ENCODE data around the gene SF3A1. TPM values are rescaled to one million over a fixed set of nuclear protein-coding genes. Genes with fewer than 3 reads are reported as not detected.
A peak's percentile ranks its signal among the peaks of the same experiment; 100 is the strongest.

Gene SF3A1
- total and polyA plus RNA-seq, 2 of the 13 experiments (the other 11 are each of a cell fraction or from before 2014, with no cell fraction given) = 10.0 to 22.0 TPM

GRCh38 chr22:30356449-30357235 is at the start of gene SF3A1, which contains the start of gene CCDC157 (continued):
- TF ChIP-seq HOXA3 (CRISPR knock-in tag; IDR thresholded peaks at IDR 0.05) (peak; percentile 100), CC2D1A (CRISPR knock-in tag; IDR thresholded peaks at IDR 0.05) (no peak), ZNF749 (CRISPR knock-in tag; IDR thresholded peaks at IDR 0.05; ENCODE audit: borderline replicate concordance) (no peak), CBX5 (CRISPR knock-in tag; IDR thresholded peaks at IDR 0.05; ENCODE audit: borderline replicate concordance) (no peak), ZFP62 (CRISPR knock-in tag; IDR thresholded peaks at IDR 0.05) (no peak), CREM (IDR thresholded peaks at IDR 0.05) (peak; percentile 67), CREM (CRISPR knock-in tag; IDR thresholded peaks at IDR 0.05) (peak; percentile 74), E2F1 (CRISPR knock-in tag; IDR thresholded peaks at IDR 0.05) (peak; percentile 89), TRAFD1 (CRISPR knock-in tag; IDR thresholded peaks at IDR 0.05; ENCODE audit: borderline replicate concordance) (no peak), ATF5 (CRISPR knock-in tag; IDR thresholded peaks at IDR 0.05; ENCODE audit: low read depth) (no peak), POLR2G (IDR thresholded peaks at IDR 0.05; ENCODE audit: low read depth, low read length) (peak; percentile 93), UBTF (CRISPR knock-in tag; IDR thresholded peaks at IDR 0.05) (peak; percentile 86), ZNF616 (CRISPR knock-in tag; IDR thresholded peaks at IDR 0.05; ENCODE audit: low read depth) (peak; percentile 87; the same call in 1 of the 2 replicates), ZNF773 (CRISPR knock-in tag; IDR thresholded peaks at IDR 0.05; ENCODE audit: borderline replicate concordance) (no peak), HOXD1 (CRISPR knock-in tag; IDR thresholded peaks at IDR 0.05) (peak; percentile 76), RNF219 (CRISPR knock-in tag; IDR thresholded peaks at IDR 0.05) (no peak), ZNF335 (CRISPR knock-in tag; IDR thresholded peaks at IDR 0.05) (no peak), CSRNP2 (CRISPR knock-in tag; conservative IDR thresholded peaks at IDR 0.05; ENCODE audit: low read depth) (no peak), SKI (IDR thresholded peaks at IDR 0.05; ENCODE audit: partially characterized antibody) (no peak)
